ENCODE measurements around the gene HUWE1.
"Not testable (repeated sequence)": the region's sequence is repeated elsewhere in the genome, so short reads cannot be mapped to it uniquely, and the experiment has no call there.

HUWE1 gene

GRCh38 chrX:53724872-53725271, 38.4 kb upstream of the HUWE1 start:
- Histone ChIP-seq H2AK5ac (ENCODE audit: low read depth, low read length) (no peak overlapping the region), H3K79me1 (ENCODE audit: low read depth, low read length) (no peaks in the 10 kb centered on the region), H2BK120ac (ENCODE audit: low read depth, low read length) (no peak overlapping the region), H3K4me1 (ENCODE audit: control insufficient read depth in 2 of 2, insufficient read depth in 1 of 2, low read depth in 1 of 2, low read length in 2 of 2) (no peaks in the 10 kb centered on the region), H3K4me3 (ENCODE audit: low read length in 2 of 2) (no peak overlapping the region), H4K91ac (ENCODE audit: low read depth, low read length, poor library complexity) (no peak overlapping the region), H3K4ac (ENCODE audit: low read length) (no peak overlapping the region), H3K14ac (ENCODE audit: low read length) (no peak overlapping the region), H3K36me3 (replicated peaks in 1 of 2; ENCODE audit: control insufficient read depth in 2 of 2, insufficient read depth in 2 of 2, low read length in 2 of 2) (no peaks in the 10 kb centered on the region), H3K18ac (ENCODE audit: low read length) (no peak overlapping the region), H2BK5ac (ENCODE audit: low read length) (no peak overlapping the region), H3K9ac (ENCODE audit: low read depth, low read length, poor library complexity) (no peak overlapping the region), H4K8ac (ENCODE audit: low read depth, low read length) (no peak overlapping the region), H3K27me3 (ENCODE audit: control insufficient read depth in 3 of 3, insufficient read depth in 3 of 3, low read depth in 1 of 3, low read length in 3 of 3) (no peaks in the 10 kb centered on the region), H2BK15ac (ENCODE audit: low read length) (no peak overlapping the region), H2BK12ac (ENCODE audit: low read length) (no peak overlapping the region), H3K23ac (ENCODE audit: low read depth, low read length, poor library complexity) (no peak overlapping the region), H3K4me2 (ENCODE audit: insufficient read depth, low read length, poor library complexity, severe bottlenecking) (no peak overlapping the region), H2AFZ (ENCODE audit: low read length) (no peak overlapping the region), H3K9me3 (replicated peaks in 1 of 2; ENCODE audit: control insufficient read depth in 2 of 2, insufficient read depth in 1 of 2, low read depth in 1 of 2, low read length in 2 of 2) (no peaks in the 10 kb centered on the region), H3K27ac (replicated peaks; ENCODE audit: low read length) (no peak overlapping the region)
- WGBS, 2 donors (ENCODE audit: extremely low coverage in 2 of 2, insufficient read length in 2 of 2, insufficient replicate concordance in 1 of 2), result no CpG with 5 or more reads among the region's 5 CpGs
- DNase-seq (ENCODE audit: low spot score), result no peak

GRCh38 chrX:53723381-53723780, 36.9 kb upstream of the HUWE1 start:
- no peaks in the 10 kb centered on the region for H3K4me1 ChIP-seq (ENCODE audit: control insufficient read depth in 2 of 2, insufficient read depth in 1 of 2, low read depth in 1 of 2, low read length in 2 of 2)
- H3K79me1 ChIP-seq (ENCODE audit: low read depth, low read length), result no peaks in the 10 kb centered on the region
- H4K8ac ChIP-seq (ENCODE audit: low read depth, low read length), result no peak overlapping the region
- H3K36me3 ChIP-seq (replicated peaks in 1 of 2; ENCODE audit: control insufficient read depth in 2 of 2, insufficient read depth in 2 of 2, low read length in 2 of 2), result no peaks in the 10 kb centered on the region
- no peak overlapping the region for H2BK15ac ChIP-seq (ENCODE audit: low read length)
- H3K4me2 ChIP-seq (ENCODE audit: insufficient read depth, low read length, poor library complexity, severe bottlenecking), result no peak overlapping the region
- H2AFZ ChIP-seq (ENCODE audit: low read length), result no peak overlapping the region
- no peak overlapping the region for H3K4me3 ChIP-seq (ENCODE audit: low read length in 2 of 2)
- no peak overlapping the region for H3K9ac ChIP-seq (ENCODE audit: low read depth, low read length, poor library complexity)
- H3K27me3 ChIP-seq (ENCODE audit: control insufficient read depth in 3 of 3, insufficient read depth in 3 of 3, low read depth in 1 of 3, low read length in 3 of 3), result no peaks in the 10 kb centered on the region
- no peak overlapping the region for H3K27ac ChIP-seq (replicated peaks; ENCODE audit: low read length)
- H2BK12ac ChIP-seq (ENCODE audit: low read length), result no peak overlapping the region
- WGBS, 2 donors (ENCODE audit: extremely low coverage in 2 of 2, insufficient read length in 2 of 2, insufficient replicate concordance in 1 of 2), result no CpG with 5 or more reads among the region's 4 CpGs
- no peak overlapping the region for H3K18ac ChIP-seq (ENCODE audit: low read length)
- no peak overlapping the region for H3K23ac ChIP-seq (ENCODE audit: low read depth, low read length, poor library complexity)
- H3K9me3 ChIP-seq (replicated peaks in 1 of 2; ENCODE audit: control insufficient read depth in 2 of 2, insufficient read depth in 1 of 2, low read depth in 1 of 2, low read length in 2 of 2), result no peaks in the 10 kb centered on the region
- H4K91ac ChIP-seq (ENCODE audit: low read depth, low read length, poor library complexity), result no peak overlapping the region
- H2BK5ac ChIP-seq (ENCODE audit: low read length), result no peak overlapping the region
- no peak for DNase-seq (ENCODE audit: low spot score)
- H2BK120ac ChIP-seq (ENCODE audit: low read depth, low read length), result no peak overlapping the region
- H3K4ac ChIP-seq (ENCODE audit: low read length), result no peak overlapping the region
- H2AK5ac ChIP-seq (ENCODE audit: low read depth, low read length), result no peak overlapping the region
- H3K14ac ChIP-seq (ENCODE audit: low read length), result no peak overlapping the region

- H3K27me3 ChIP-seq (ENCODE audit: control insufficient read depth in 3 of 3, insufficient read depth in 3 of 3, low read depth in 1 of 3, low read length in 3 of 3); H3K9ac ChIP-seq (ENCODE audit: low read depth, low read length, poor library complexity); DNase-seq (ENCODE audit: low spot score); H3K4ac ChIP-seq (ENCODE audit: low read length); H3K23ac ChIP-seq (ENCODE audit: low read depth, low read length, poor library complexity); H3K79me1 ChIP-seq (ENCODE audit: low read depth, low read length); H3K18ac ChIP-seq (ENCODE audit: low read length); H3K4me2 ChIP-seq (ENCODE audit: insufficient read depth, low read length, poor library complexity, severe bottlenecking); H4K91ac ChIP-seq (ENCODE audit: low read depth, low read length, poor library complexity); H2BK5ac ChIP-seq (ENCODE audit: low read length); H3K36me3 ChIP-seq (replicated peaks in 1 of 2; ENCODE audit: control insufficient read depth in 2 of 2, insufficient read depth in 2 of 2, low read length in 2 of 2); H2AFZ ChIP-seq (ENCODE audit: low read length); H4K8ac ChIP-seq (ENCODE audit: low read depth, low read length); H3K4me1 ChIP-seq (ENCODE audit: control insufficient read depth in 2 of 2, insufficient read depth in 1 of 2, low read depth in 1 of 2, low read length in 2 of 2); H2AK5ac ChIP-seq (ENCODE audit: low read depth, low read length); H3K4me3 ChIP-seq (ENCODE audit: low read length in 2 of 2); H2BK120ac ChIP-seq (ENCODE audit: low read depth, low read length); H3K9me3 ChIP-seq (replicated peaks in 1 of 2; ENCODE audit: control insufficient read depth in 2 of 2, insufficient read depth in 1 of 2, low read depth in 1 of 2, low read length in 2 of 2); H3K14ac ChIP-seq (ENCODE audit: low read length); H3K27ac ChIP-seq (replicated peaks; ENCODE audit: low read length); H2BK15ac ChIP-seq (ENCODE audit: low read length); H2BK12ac ChIP-seq (ENCODE audit: low read length): not testable (repeated sequence)
- no CpG with 5 or more reads among the region's 32 CpGs for WGBS, 2 donors (ENCODE audit: extremely low coverage in 2 of 2, insufficient read length in 2 of 2, insufficient replicate concordance in 1 of 2)
Measured at GRCh38 chrX:53721610-53722009, 35.1 kb upstream of the HUWE1 start.

DNA sequence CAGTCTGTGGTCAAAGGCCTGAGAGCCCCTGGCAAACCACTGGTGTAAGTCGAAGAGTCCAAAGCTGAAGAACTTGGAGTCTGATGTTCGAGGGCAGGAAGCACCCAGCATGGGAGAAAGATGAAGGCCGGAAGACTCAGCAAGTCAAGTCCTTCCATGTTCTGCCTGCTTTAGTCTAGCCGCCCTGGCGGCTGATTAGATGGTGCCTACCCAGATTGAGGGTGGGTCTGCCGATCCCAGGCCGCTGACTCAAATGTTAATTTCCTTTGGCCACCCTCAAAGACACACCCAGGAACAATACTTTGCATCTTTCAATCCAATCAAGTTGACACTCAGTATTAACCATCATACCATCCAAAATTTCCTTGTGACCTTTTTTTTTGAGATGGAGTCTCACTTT, 33.1 kb upstream of the HUWE1 start:
- H2AFZ ChIP-seq (ENCODE audit: low read length); H3K9me3 ChIP-seq (replicated peaks in 1 of 2; ENCODE audit: control insufficient read depth in 2 of 2, insufficient read depth in 1 of 2, low read depth in 1 of 2, low read length in 2 of 2); H4K91ac ChIP-seq (ENCODE audit: low read depth, low read length, poor library complexity); H3K27ac ChIP-seq (replicated peaks; ENCODE audit: low read length); H2BK120ac ChIP-seq (ENCODE audit: low read depth, low read length); H3K27me3 ChIP-seq (ENCODE audit: control insufficient read depth in 3 of 3, insufficient read depth in 3 of 3, low read depth in 1 of 3, low read length in 3 of 3); H3K4me3 ChIP-seq (ENCODE audit: low read length in 2 of 2); H2BK5ac ChIP-seq (ENCODE audit: low read length); H3K14ac ChIP-seq (ENCODE audit: low read length); H3K23ac ChIP-seq (ENCODE audit: low read depth, low read length, poor library complexity); H2BK15ac ChIP-seq (ENCODE audit: low read length); DNase-seq (ENCODE audit: low spot score); H3K4ac ChIP-seq (ENCODE audit: low read length); H3K79me1 ChIP-seq (ENCODE audit: low read depth, low read length); H3K4me2 ChIP-seq (ENCODE audit: insufficient read depth, low read length, poor library complexity, severe bottlenecking); H2AK5ac ChIP-seq (ENCODE audit: low read depth, low read length); H3K9ac ChIP-seq (ENCODE audit: low read depth, low read length, poor library complexity); H2BK12ac ChIP-seq (ENCODE audit: low read length); H3K36me3 ChIP-seq (replicated peaks in 1 of 2; ENCODE audit: control insufficient read depth in 2 of 2, insufficient read depth in 2 of 2, low read length in 2 of 2); H4K8ac ChIP-seq (ENCODE audit: low read depth, low read length); H3K18ac ChIP-seq (ENCODE audit: low read length); H3K4me1 ChIP-seq (ENCODE audit: control insufficient read depth in 2 of 2, insufficient read depth in 1 of 2, low read depth in 1 of 2, low read length in 2 of 2): not testable (repeated sequence)
- WGBS, 2 donors (ENCODE audit: extremely low coverage in 2 of 2, insufficient read length in 2 of 2, insufficient replicate concordance in 1 of 2), result no CpG with 5 or more reads among the region's 7 CpGs

All from neuronal stem cell (in vitro differentiated cells).